Esophagus mucosa (tissue), 1 donor: ENCODE data around the gene SLN. TPM values are rescaled to one million over a fixed set of nuclear protein-coding genes. Genes with fewer than 3 reads are reported as not detected.
A peak's percentile ranks its signal among the peaks of the same experiment; 100 is the strongest.
"Not testable (repeated sequence)": the region's sequence is repeated elsewhere in the genome, so short reads cannot be mapped to it uniquely, and the experiment has no call there.

Source experiments
- ATAC-seq: fragments of 200-7000 bp; cut with Tn5 transposase; one replicate; pipeline ENCODE4 v1.9.1; 2020
- total RNA-seq: library from RNA; stranded (reverse); gene quantifications from one replicate; pipeline ENCODE4 v1.2.4, GENCODE V29; 2023
- donor health status: DM: yes; HTN: yes; CAD: no.

SLN gene
- 0.52 TPM for total RNA-seq

DNA sequence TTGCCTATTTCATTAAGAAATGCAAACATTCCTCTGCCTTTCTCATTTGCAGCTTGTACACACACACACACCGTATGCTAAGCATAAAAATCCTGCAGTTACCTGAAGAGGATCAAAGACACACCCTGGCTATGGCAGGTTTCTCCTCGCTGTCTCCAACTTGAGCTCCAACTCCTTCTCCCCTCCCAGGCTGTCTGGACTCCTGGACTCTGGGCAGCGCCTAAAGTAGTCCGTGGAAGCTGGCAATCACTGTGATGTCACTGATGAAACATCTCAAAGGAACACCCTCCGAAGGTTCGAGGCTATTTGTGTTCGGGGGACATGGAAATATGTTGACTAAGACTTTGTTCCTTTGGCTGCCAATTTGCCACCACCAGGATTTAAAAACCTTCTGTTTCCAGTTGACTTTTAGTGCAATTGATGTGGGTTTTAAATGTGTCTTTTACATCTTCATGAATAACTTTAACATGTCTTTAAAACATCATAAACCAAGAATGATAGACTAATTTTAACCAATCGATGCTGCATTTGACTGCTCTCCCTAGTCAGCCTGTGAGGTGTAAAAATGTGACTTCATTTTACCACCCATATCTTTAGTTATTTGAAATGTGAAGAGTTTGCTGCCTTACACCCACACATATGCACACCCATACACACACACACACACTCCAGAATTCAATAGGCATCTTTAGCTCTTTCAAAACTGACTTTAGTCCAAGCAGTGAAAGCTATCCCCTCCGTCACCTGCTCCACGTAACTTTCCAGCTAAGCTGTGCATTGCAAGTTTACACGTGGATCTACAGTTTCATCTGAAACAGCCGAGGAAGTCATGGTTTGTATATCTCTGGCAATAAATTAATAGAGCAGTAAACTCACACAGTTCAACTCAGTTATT, at the start of gene SLN:
SLN (minus strand) TSS at position 196 of the 895 bp plus-strand sequence.
- ATAC-seq: no peak

DNA sequence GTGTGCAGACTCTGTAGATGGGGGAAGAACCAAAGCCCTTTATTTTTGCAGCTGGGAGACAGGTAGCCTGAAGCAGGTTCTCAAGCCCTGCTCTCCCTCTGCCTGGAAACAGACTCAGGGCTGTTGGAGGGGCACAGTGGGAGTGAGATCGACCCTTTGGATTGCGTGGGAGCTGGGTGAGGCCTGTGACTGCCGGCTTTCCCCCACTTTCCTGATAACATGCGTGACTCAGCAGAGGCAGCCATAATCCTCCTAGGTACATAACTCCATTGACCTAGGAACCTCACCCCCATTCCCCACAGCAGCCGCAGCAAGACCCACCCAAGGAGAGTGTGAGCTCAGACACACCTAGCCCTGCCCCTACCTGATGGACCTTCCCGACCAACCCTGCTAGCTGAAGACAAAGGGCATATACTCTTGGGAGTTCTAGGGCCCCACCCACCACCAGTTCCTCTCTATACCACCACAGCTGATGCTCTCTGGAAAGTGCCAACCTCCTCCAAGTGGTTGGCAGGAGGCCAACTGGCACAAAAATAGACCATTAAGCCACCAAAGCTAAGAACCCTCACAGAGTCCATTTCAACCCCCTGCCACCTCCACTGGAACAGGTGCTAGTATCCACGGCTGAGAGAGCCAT, 47.0 kb upstream of the SLN start:
- ATAC-seq: not testable (repeated sequence)

DNA sequence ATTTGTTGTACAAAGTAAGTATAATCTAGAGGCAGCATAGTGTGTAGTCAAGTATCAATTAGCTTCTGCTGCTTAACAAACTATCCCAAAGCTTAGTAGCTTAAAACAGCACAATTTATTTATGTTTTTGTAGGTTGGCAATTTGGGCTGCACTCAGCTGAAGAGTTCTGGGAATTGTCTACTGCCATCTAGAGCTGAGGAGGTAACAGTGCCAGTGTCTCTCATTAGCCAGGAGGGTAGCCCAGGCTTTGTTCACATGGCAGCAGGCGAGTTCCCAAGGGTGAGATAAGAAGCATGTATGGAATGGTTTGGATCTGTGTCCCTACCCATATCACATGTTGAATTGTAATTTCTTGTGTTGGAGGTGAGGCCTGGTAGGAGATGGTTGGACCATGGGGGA, 45.8 kb upstream of the SLN start:
- ATAC-seq: no peak

- ATAC-seq: no peak
These were observed 44.7 kb upstream of the SLN start for GRCh38 chr11:107756553-107756952.

GRCh38 chr11:107752949-107753822, 41.3 kb upstream of the SLN start:
- ATAC-seq: no peak

GRCh38 chr11:107752508-107752907, 40.7 kb upstream of the SLN start:
- no peak for ATAC-seq

DNA sequence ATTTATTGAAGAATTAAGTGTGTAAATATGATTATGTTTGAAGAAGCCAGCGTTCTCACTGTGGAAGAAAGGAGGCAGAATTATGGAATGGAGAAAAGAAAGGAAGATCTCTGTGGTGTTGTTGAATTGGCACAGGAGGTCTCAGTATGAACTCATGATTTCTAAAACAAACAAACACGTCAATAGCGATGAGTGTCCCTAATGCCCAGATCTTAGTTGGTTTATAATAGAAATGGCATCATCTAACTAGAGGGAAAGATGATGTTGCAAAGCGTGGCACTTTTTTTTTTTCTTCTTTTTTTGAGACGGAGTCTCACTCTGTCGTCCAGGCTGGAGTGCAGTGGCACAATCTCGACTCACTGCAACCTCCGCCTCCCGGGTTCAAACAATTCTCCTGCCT, 39.2 kb upstream of the SLN start:
- ATAC-seq: no peak

- ATAC-seq: no peak
These were observed 38.5 kb upstream of the SLN start for GRCh38 chr11:107750313-107750712.

DNA sequence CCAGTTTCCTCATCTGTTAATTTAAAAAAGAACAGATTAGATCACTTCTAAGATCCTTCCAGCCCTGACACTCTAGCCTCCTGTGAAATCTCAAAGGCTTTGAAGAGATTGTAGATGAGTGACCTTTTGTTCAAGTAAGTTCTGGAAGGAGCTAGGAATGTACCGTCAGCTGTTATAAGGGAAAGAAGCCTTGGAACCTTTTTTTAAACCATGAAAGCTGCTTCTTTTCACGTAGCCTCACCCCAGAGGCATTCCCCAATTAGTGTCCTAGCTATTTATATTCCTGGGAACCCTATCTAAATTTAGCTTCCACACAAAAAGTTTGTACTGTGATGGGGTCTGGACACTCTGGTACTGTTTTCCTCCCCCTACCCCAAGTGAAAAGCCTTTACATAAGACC, 35.8 kb upstream of the SLN start:
- no peak for ATAC-seq

GRCh38 chr11:107744736-107745135, 32.9 kb upstream of the SLN start:
- no peak for ATAC-seq

DNA sequence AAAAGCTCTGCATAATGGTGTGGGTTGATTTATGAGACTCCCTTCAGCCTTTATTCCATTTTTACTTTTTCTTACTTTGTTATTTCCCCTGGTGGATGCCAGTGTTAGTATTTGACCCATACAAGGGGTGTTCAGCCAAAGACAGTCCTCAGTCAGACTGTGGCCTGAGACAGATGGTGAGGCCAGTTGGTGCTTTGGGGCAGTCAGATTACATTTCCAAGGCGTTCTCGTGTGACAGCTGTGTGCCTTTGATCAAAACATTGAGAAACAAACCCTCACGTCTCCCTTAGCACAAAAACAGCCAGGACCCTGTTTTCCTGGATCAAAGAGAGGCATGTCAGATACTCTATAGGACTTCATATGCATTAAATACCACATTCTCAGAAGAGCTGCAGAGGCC, 31.3 kb upstream of the SLN start:
- ATAC-seq: no peak

GRCh38 chr11:107741044-107741823, 29.4 kb upstream of the SLN start:
- ATAC-seq: peak; percentile 42

GRCh38 chr11:107740271-107740670, 28.4 kb upstream of the SLN start:
- no peak for ATAC-seq

- ATAC-seq: no peak
These were observed 24.7 kb upstream of the SLN start for GRCh38 chr11:107736546-107736945.

DNA sequence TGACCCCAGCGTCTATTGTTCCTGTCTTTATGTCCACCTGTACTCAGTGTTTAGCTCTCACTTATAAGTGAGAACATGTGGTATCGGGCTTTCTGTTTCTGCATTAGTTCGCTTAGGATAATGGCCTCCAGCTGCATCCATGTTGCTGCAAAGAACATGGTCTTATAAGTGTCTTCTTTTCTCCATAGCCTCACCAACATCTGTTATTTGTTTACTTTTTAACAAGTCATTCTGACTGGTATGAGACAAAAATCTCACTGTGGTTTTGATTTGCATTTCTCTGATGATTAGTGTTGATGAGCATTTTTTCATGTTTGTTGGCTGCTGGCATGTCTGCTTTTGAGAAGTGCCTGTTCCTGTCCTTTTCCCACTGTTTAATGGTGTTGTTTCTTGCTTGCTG, 21.7 kb upstream of the SLN start:
- no peak for ATAC-seq

GRCh38 chr11:107732689-107733051, 20.8 kb upstream of the SLN start:
- ATAC-seq: no peak

DNA sequence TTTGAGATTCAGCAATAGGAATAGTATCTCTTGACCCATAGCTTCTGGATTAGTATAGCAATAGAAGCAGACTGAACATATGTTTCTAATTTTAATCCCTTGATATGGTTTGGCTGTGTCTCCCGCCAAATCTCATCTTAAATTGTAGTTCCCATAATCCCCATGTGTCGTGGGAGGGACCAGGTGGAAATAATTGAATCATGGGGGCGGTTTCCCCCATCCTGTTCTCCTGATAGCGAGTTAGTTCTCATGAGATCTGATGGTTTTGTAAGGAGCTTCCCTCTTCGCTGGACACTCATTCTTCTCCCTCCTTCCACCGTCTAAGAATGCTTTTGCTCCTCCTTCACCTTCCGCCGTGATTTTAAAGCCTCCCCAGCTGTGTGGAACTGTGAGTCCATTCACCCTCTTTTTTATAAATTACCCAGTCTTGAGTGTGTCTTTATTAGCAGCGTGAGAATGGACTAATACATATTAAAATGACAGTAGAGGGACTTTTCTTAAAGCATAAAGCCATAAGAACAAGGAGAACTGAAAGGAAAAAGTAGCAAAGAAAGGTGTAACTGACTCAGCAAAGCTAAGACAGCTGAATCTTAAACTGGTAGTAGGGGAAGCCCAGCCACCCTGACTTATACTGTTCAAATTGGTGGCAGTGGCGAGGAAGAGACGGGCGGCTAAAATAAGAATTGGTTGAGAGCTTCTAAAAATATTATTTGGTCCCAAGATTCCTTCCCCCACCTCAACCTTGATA, 20.3 kb upstream of the SLN start:
- no peak for ATAC-seq

GRCh38 chr11:107722662-107723061, 10.8 kb upstream of the SLN start:
- no peak for ATAC-seq

GRCh38 chr11:107721207-107721606, 9.4 kb upstream of the SLN start:
- no peak for ATAC-seq

DNA sequence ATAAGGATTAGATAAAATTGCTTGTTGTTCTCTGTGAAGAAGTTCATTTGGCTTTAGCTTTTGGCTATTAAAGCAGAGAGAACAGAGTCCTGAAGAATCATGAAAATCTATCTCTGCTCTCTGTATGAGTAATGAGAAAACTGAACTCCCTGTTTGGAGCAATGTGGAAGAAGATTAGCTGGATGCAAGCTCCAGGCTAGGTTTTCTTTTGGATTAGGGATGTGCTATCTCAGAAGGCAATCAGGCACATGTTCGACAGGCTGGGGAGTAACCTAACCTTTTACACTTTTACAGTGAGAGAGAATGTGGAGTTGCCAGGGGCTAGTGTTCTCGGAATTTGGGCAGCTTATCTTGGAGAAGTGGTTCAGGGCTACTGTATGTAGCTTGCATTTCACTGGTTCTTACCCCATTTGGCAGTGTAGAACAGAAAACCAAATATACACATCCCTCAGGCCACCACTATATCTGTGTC, 8.5 kb upstream of the SLN start:
- no peak for ATAC-seq

DNA sequence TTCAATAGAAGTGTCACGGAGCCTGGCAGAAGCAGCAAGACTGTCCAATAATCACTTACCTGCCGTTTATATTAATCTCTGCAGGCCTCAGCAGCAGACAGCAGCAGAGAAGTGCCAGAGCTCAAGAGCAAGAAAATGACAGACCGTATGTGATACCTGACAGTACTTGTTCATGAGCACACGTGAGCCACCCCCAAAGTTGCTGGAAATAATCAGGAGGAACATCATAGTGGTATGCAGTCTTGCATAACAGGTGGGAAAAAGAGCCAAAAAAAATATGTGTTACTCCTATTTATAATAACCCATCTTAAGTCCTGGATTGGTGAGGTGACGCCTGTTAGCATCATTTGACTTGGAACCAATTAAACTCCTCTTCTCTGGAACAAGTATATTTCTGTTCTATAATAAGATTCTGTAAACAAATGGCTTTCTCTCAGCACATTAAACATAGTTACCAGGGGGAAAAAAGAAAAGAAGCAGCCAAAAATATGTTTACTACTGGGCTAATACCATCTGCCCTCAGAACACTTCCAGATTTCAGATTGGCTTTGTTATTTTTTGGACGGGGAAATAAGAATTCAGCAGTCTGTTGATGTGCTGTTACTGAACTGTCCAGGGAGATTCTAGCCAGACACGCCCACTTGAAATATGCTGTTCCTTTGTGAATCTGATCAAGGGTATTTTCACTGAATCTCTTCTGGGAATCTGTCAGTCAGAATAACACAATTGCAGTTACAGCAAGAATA, 7.9 kb upstream of the SLN start:
- ATAC-seq: no peak
